Measurements from ENCODE around the gene LAIR1.

GRCh38 chr19:54310543-54310942 is 54.2 kb downstream of the LAIR1 start:
- TF ChIP-seq GATA3 (IDR thresholded peaks at IDR 0.05; ENCODE audit: low read depth, low read length) = no peak
- TF ChIP-seq GATA2 (IDR thresholded peaks at IDR 0.05; ENCODE audit: low read depth, low read length) = no peak

Data from SH-SY5Y (cell line).